Right lobe of liver (tissue), 6 donors: ENCODE data around the gene MYZAP. TPM values are rescaled to one million over a fixed set of nuclear protein-coding genes. Genes with fewer than 3 reads are reported as not detected.

Experiments used
- ATAC-seq, 4 donors: fragments of 200-7000 bp; cut with Tn5 transposase; one replicate each; pipeline ENCODE4 v1.9.1; 2020; ENCODE audit warnings: mild to moderate bottlenecking in 4 of 4, moderate library complexity in 4 of 4
- DNase-seq, 3 donors: peaks; one replicate each; pipeline ENCODE4 v3.0.0-alpha.2; 2020
- H3K27ac ChIP-seq, 3 donors: fragments of 200-600 bp; one replicate each; pipeline ENCODE4 v1.8.0; 2022
- H3K27me3 ChIP-seq, 2 donors: fragments of 200-600 bp; one replicate each; pipeline ENCODE4 v1.8.0; 2022
- H3K36me3 ChIP-seq, 4 donors: fragments of 200-600 bp; sonication (generic) in 1 of 4; one replicate each; pipeline versions ENCODE4 v1.5.1 to v1.8.0; 2017 to 2022; ENCODE audit warnings: control low read depth in 1 of 4
- H3K4me1 ChIP-seq, 4 donors: fragments of 200-600 bp; sonication (generic) in 1 of 4; one replicate each; pipeline versions ENCODE4 v1.5.1 to v1.8.0; 2017 to 2022; ENCODE audit warnings: control low read depth in 1 of 4
- H3K4me3 ChIP-seq, 3 donors: fragments of 200-600 bp; one replicate each; pipeline ENCODE4 v1.8.0; 2022
- H3K9me3 ChIP-seq, 4 donors: fragments of 200-600 bp; sonication (generic) in 1 of 4; one replicate each; pipeline versions ENCODE4 v1.5.1 to v1.8.0; 2017 to 2022; ENCODE audit warnings: control low read depth in 1 of 4
- CTCF ChIP-seq, 4 donors: fragments of 200-600 bp in 3 of 4; fragments of 450-650 bp in 1 of 4; IDR thresholded peaks; one replicate each; pipeline versions ENCODE4 v1.5.1 to v1.8.0; 2016 to 2022; ENCODE audit warnings: antibody characterized with exemption in 4 of 4, mild to moderate bottlenecking in 2 of 4
- POLR2A ChIP-seq: fragments of 450-650 bp; IDR thresholded peaks from one replicate; pipeline ENCODE4 v1.6.1; 2017; ENCODE audit warnings: antibody characterized with exemption, mild to moderate bottlenecking
- WGBS: methylation state at CpG from one replicate; pipeline ENCODE4 v1.1.6; 2018; ENCODE audit warnings: low coverage, low lambda C conversion rate; ENCODE audit not compliant: insufficient coverage; ENCODE audit errors: missing lambda C conversion rate; 5-methylcytosine and 5-hydroxymethylcytosine counted together
- intact Hi-C, 2 donors: fragments of 100-400 bp; cut with DNase I; formaldehyde crosslinking; loops; one replicate each; pipeline versions ENCODE4 v1.11.2 to v1.14.1; 2022
- total RNA-seq, 6 experiments: library from RNA; depleted of rRNA in 2 of 6; stranded (reverse); fragments of >200 nt in 2 of 6; fragmentation: NEBNext Ultra II Directional in 3 of 6; extraction: Animal tissue kit (Norgen Biotek cat#: 25700) in 3 of 6; gene quantifications; one replicate each; pipeline versions ENCODE4 v1.1.0 to v1.2.4, GENCODE V29; 2016 to 2023
- donor health status: DM: no; HTN: yes; CAD: no.
- donor health status: DM: no; HTN: no; CAD: no.
- donor health status: DM: no; HTN: no; CAD: no.
- donor health status: DM: no; HTN: yes; CAD: no.
- donor health status: DM: no; HTN: yes; CAD: no.

Gene MYZAP
- total RNA-seq, 6 experiments from 2014 or later, result 0.24 to 0.65 (median 0.61) TPM; not detected in 2

- intact Hi-C loops, result no loop called here
Observed at GRCh38 chr15:57694279-57694678, 102.6 kb downstream of the MYZAP start.

GRCh38 chr15:57696146-57696545, 104.4 kb downstream of the MYZAP start:
- no peak for ATAC-seq
- WGBS, result 67% methylated on average over 4 of the region's 5 CpGs
- TF ChIP-seq CTCF (IDR thresholded peaks at IDR 0.05), result no peak
- no peak for TF ChIP-seq POLR2A

More at GRCh38 chr15:57694279-57694678, 102.6 kb downstream of the MYZAP start:
- Histone ChIP-seq H3K4me3 (no peak overlapping the region), H3K27me3 (no peaks in the 10 kb centered on the region), H3K36me3 (no peaks in the 10 kb centered on the region), H3K9me3 (no peaks in the 10 kb centered on the region), H3K4me1 (no peaks in the 10 kb centered on the region), H3K27ac (no peak overlapping the region)
- DNase-seq (no peak), ATAC-seq (no peak)
- 67% methylated on average over 1 of the region's 1 CpG for WGBS
- TF ChIP-seq POLR2A, result no peak
- TF ChIP-seq CTCF (IDR thresholded peaks at IDR 0.05), result no peak

GRCh38 chr15:57697588-57697987, 105.9 kb downstream of the MYZAP start:
- Histone ChIP-seq H3K4me1 (no peaks in the 10 kb centered on the region), H3K27ac (no peak overlapping the region), H3K36me3 (no peaks in the 10 kb centered on the region), H3K9me3 (no peaks in the 10 kb centered on the region), H3K27me3 (no peaks in the 10 kb centered on the region), H3K4me3 (no peak overlapping the region)
- ATAC-seq, result no peak
- no peak for TF ChIP-seq POLR2A
- TF ChIP-seq CTCF (IDR thresholded peaks at IDR 0.05), result no peak
- no peak for DNase-seq
- 92% methylated on average over 4 of the region's 4 CpGs for WGBS
- intact Hi-C loops, result no loop called here

More at GRCh38 chr15:57696146-57696545, 104.4 kb downstream of the MYZAP start:
- no peaks in the 10 kb centered on the region for H3K27me3 ChIP-seq
- intact Hi-C loops, result no loop called here
- H3K27ac ChIP-seq, result no peak overlapping the region
- H3K4me1 ChIP-seq, result no peaks in the 10 kb centered on the region
- no peak for DNase-seq
- H3K9me3 ChIP-seq, result no peaks in the 10 kb centered on the region
- no peak overlapping the region for H3K4me3 ChIP-seq
- no peaks in the 10 kb centered on the region for H3K36me3 ChIP-seq

GRCh38 chr15:57698243-57698642, 106.5 kb downstream of the MYZAP start:
- H3K36me3 ChIP-seq, result no peaks in the 10 kb centered on the region
- no peak for ATAC-seq
- H3K27ac ChIP-seq, result no peak overlapping the region
- H3K9me3 ChIP-seq, result no peaks in the 10 kb centered on the region
- H3K4me3 ChIP-seq, result no peak overlapping the region
- no peak for DNase-seq
- H3K4me1 ChIP-seq, result no peaks in the 10 kb centered on the region
- intact Hi-C loops, result no loop called here
- no peaks in the 10 kb centered on the region for H3K27me3 ChIP-seq
- TF ChIP-seq CTCF (IDR thresholded peaks at IDR 0.05), result no peak

GRCh38 chr15:57698991-57699390, 107.3 kb downstream of the MYZAP start:
- DNase-seq, result no peak
- no peak for ATAC-seq
- Histone ChIP-seq H3K4me3 (no peak overlapping the region), H3K27ac (no peak overlapping the region), H3K36me3 (no peaks in the 10 kb centered on the region), H3K4me1 (no peaks in the 10 kb centered on the region), H3K27me3 (no peaks in the 10 kb centered on the region), H3K9me3 (no peaks in the 10 kb centered on the region)
- intact Hi-C loops, result no loop called here
- no peak for TF ChIP-seq CTCF (IDR thresholded peaks at IDR 0.05)
- 55% methylated on average over 4 of the region's 4 CpGs for WGBS
